CD4-positive, alpha-beta T cell (primary cell): ENCODE data around the gene ARHGAP6. TPM values are rescaled to one million over a fixed set of nuclear protein-coding genes. Genes with fewer than 3 reads are reported as not detected.

ENCODE experiments used
- ATAC-seq: fragments of 200-7000 bp; cut with Tn5 transposase; one replicate; pipeline ENCODE4 v1.10.0; 2022; ENCODE audit warnings: mild to moderate bottlenecking; ENCODE audit not compliant: poor library complexity
- CTCF ChIA-PET: fragments of 350-600 bp; sonication (Branson Sonifier 250); formaldehyde crosslinking; loops from one replicate; lab custom pipeline; 2021; ENCODE audit warnings: antibody characterized with exemption, inconsistent platforms; lab: Charles Lee
- POLR2A ChIA-PET: fragments of 350-600 bp; sonication (Branson Sonifier 250); formaldehyde crosslinking; loops from one replicate; lab custom pipeline; 2021; ENCODE audit warnings: antibody characterized with exemption, inconsistent platforms; lab: Charles Lee
- DNase-seq, 14 experiments: peaks; one replicate each; pipeline ENCODE4 v3.0.0-alpha.2; 2013 to 2020; ENCODE audit warnings: mixed read lengths in 2 of 14
- H3K27ac ChIP-seq, 2 donors: one replicate each; pipeline versions ENCODE4 v1.5.1 to v1.7.0; 2013; ENCODE audit warnings: low read length in 2 of 2, low read depth in 1 of 2, mild to moderate bottlenecking in 1 of 2
- H3K27me3 ChIP-seq, 2 experiments: 1 replicate in 1 of 2; 2 replicates in 1 of 2; pipeline versions ENCODE4 v1.6.1 to v1.7.0; 2013; ENCODE audit warnings: low read length in 2 of 2, control low read depth in 1 of 2, mild to moderate bottlenecking in 1 of 2, moderate library complexity in 1 of 2; ENCODE audit not compliant: insufficient read depth in 2 of 2, control insufficient read depth in 1 of 2
- H3K36me3 ChIP-seq: one replicate; pipeline ENCODE4 v1.6.1; 2013; ENCODE audit warnings: low read length, control low read depth; ENCODE audit not compliant: insufficient read depth
- H3K4me1 ChIP-seq: one replicate; pipeline ENCODE4 v1.6.1; 2013; ENCODE audit warnings: low read length, control low read depth; ENCODE audit not compliant: insufficient read depth
- H3K4me3 ChIP-seq: one replicate; pipeline ENCODE4 v1.5.1; 2013; ENCODE audit warnings: mild to moderate bottlenecking, low read length, moderate library complexity
- H3K9me3 ChIP-seq, 2 experiments: 1 replicate in 1 of 2; 2 replicates in 1 of 2; pipeline versions ENCODE4 v1.6.1 to v1.7.0; 2013; ENCODE audit warnings: low read length in 2 of 2, mild to moderate bottlenecking in 2 of 2, control low read depth in 1 of 2, moderate library complexity in 1 of 2; ENCODE audit not compliant: control insufficient read depth in 1 of 2, insufficient read depth in 1 of 2
- H3K27ac Mint-ChIP-seq: one replicate; pipeline ENCODE4 v1.8.0; 2020; ENCODE audit warnings: mixed read lengths
- H3K27me3 Mint-ChIP-seq: one replicate; pipeline ENCODE4 v1.8.0; 2021; ENCODE audit warnings: mixed read lengths
- H3K36me3 Mint-ChIP-seq: one replicate; pipeline ENCODE4 v1.8.0; 2021; ENCODE audit warnings: low read depth, mixed read lengths
- H3K4me1 Mint-ChIP-seq: one replicate; pipeline ENCODE4 v1.8.0; 2021; ENCODE audit warnings: low read depth, mixed read lengths
- H3K4me3 Mint-ChIP-seq: one replicate; pipeline ENCODE4 v1.8.0; 2020; ENCODE audit warnings: mild to moderate bottlenecking, mixed read lengths
- H3K9me3 Mint-ChIP-seq: one replicate; pipeline ENCODE4 v1.8.0; 2020; ENCODE audit warnings: mixed read lengths
- CTCF ChIP-seq: fragments of 200-600 bp; IDR thresholded peaks from one replicate; pipeline ENCODE4 v1.8.0; 2022; ENCODE audit warnings: antibody characterized with exemption, mild to moderate bottlenecking
- intact Hi-C, 2 experiments: fragments of 100-400 bp; cut with DNase I in 1 of 2; cut with micrococcal nuclease in 1 of 2; formaldehyde crosslinking; loops; one replicate each; pipeline versions ENCODE4 v1.15.1 to v1.9.0; 2023 to 2025; cut with DNase I, micrococcal nuclease
- total RNA-seq, 174 experiments: library from RNA in 2 of 174; stranded (reverse) in 2 of 174; gene quantifications; one replicate each; pipeline ENCODE4 v1.2.3 and lab custom pipeline; 2021 to 2026

Gene ARHGAP6
- total RNA-seq, 2 experiments from 2014 or later, result not detected

DNA sequence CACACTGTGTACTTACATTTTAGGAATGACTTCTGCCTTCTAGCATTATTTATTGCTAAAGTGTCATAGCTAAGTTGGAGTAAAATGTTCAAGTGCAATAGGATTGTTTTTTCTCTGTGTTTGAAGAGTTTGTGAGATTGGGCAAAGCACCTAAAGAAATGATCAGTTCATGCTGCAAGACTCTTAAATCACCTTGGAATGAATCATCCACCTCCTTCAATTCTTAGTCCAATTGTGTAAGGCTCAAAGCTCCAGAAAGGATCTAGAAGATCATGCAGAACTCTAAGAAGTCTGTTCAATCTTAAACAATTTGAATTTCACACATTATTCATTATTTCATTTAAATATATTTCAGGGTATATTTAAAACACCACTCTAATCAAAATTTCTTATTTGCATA is 235.4 kb downstream of the ARHGAP6 start:
- Mint-ChIP-seq H3K4me3 (no peak overlapping the region), H3K27me3 (peaks cover 20% of the 10 kb centered on the region), H3K27ac (no peak overlapping the region), H3K4me1 (no peaks in the 10 kb centered on the region), H3K36me3 (no peaks in the 10 kb centered on the region), H3K9me3 (no peaks in the 10 kb centered on the region)
- Histone ChIP-seq H3K27ac (no peak overlapping the region), H3K27me3 (peaks cover 0 to 7% of the 10 kb centered on the region in 2 experiments), H3K4me1 (no peaks in the 10 kb centered on the region), H3K36me3 (no peaks in the 10 kb centered on the region), H3K9me3 (no peaks in the 10 kb centered on the region), H3K4me3 (no peak overlapping the region)
- CTCF ChIA-PET, result no interaction called here
- intact Hi-C loops, result no loop called here
- POLR2A ChIA-PET, result no interaction called here
- TF ChIP-seq CTCF, result no peak
- DNase-seq, result no peak
- ATAC-seq, result no peak

- H3K9me3 ChIP-seq, result no peaks in the 10 kb centered on the region
- no peak overlapping the region for H3K4me3 ChIP-seq
- H3K27ac ChIP-seq, result no peak overlapping the region
- peaks cover 0 to 7% of the 10 kb centered on the region in 2 experiments for H3K27me3 ChIP-seq
- H3K4me1 ChIP-seq, result no peaks in the 10 kb centered on the region
- TF ChIP-seq CTCF, result no peak
- no peaks in the 10 kb centered on the region for H3K36me3 ChIP-seq
- intact Hi-C loops, result no loop called here
- Mint-ChIP-seq H3K4me1 (no peaks in the 10 kb centered on the region), H3K4me3 (no peak overlapping the region), H3K9me3 (no peaks in the 10 kb centered on the region), H3K27me3 (peaks cover 25% of the 10 kb centered on the region), H3K36me3 (no peaks in the 10 kb centered on the region), H3K27ac (no peak overlapping the region)
- CTCF ChIA-PET, result no interaction called here
- no peak for DNase-seq
- ATAC-seq, result no peak
- POLR2A ChIA-PET, result no interaction called here
Measured at GRCh38 chrX:11429538-11430085, 236.1 kb downstream of the ARHGAP6 start.

- no peak overlapping the region for H3K4me3 Mint-ChIP-seq
- peaks cover 25% of the 10 kb centered on the region for H3K27me3 Mint-ChIP-seq
- no peaks in the 10 kb centered on the region for H3K9me3 ChIP-seq
- ChIA-PET POLR2A (no interaction called here), CTCF (no interaction called here)
- H3K27ac ChIP-seq, result no peak overlapping the region
- intact Hi-C loops, result no loop called here
- no peaks in the 10 kb centered on the region for H3K36me3 Mint-ChIP-seq
- TF ChIP-seq CTCF, result no peak
- no peaks in the 10 kb centered on the region for H3K4me1 ChIP-seq
- ATAC-seq (no peak), DNase-seq (peak in 1 of 14 experiments; percentile 3)
- no peak overlapping the region for H3K4me3 ChIP-seq
- no peaks in the 10 kb centered on the region for H3K4me1 Mint-ChIP-seq
- H3K27me3 ChIP-seq, result peaks cover 0 to 7% of the 10 kb centered on the region in 2 experiments
- H3K36me3 ChIP-seq, result no peaks in the 10 kb centered on the region
- no peaks in the 10 kb centered on the region for H3K9me3 Mint-ChIP-seq
- no peak overlapping the region for H3K27ac Mint-ChIP-seq
Measured at GRCh38 chrX:11427453-11428071, 238.2 kb downstream of the ARHGAP6 start.
